Measurements from ENCODE around the gene NTNG2. TPM values are rescaled to one million over a fixed set of nuclear protein-coding genes. Genes with fewer than 3 reads are reported as not detected.

NTNG2 gene
- total RNA-seq, 2 experiments from 2014 or later: 2.2 to 2.4 TPM

DNA sequence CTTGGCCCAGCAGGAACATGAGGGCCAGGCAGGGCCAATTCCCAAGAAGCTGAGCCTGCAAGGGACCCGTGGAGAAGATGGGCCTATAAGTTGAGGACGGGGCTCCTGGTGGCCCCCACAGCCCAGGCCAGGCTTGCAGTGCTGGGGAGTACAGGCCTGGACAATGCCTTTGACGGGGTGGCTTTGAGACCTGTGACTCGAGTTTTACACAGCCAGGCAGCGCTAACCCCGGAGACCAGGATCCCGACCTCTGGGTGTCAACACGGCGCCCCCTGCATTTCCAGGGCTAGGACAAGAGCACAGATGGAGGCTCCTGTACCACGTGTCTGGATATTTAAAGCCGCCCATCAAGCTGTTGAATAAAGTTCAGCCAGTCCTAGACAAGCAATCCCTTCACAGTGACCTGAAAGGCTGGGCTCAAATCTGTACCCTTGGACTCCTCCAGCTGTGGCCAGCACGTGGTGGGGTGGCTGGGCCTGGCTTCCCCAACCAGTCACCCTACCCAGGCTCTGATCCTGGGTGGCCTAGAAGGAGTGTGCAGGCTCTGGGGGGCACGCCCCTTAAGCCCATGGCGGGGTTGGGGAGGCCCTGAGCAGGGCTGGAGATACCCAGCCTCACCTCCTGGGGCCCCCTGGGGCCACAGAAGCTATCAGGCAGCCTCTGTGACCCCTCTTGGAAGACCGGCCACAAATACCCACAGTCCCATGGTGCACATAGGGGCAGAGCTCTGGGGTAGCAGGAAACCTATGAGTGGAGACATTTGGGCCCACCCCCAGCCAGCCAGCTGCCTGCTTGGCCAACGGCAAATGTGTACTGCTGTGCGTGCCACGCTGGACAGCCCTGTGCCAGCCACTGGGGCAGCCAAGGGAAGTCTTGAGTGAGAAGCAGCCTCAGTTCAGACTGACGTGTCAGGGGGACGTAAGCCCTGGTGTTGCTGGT lies 88.7 kb downstream of the NTNG2 start:
- H3K36me3 Mint-ChIP-seq (ENCODE audit: low read depth): no peaks in the 10 kb centered on the region
- H3K4me1 Mint-ChIP-seq (ENCODE audit: low read depth): peaks cover 3% of the 10 kb centered on the region
- ChIA-PET POLR2A (interaction anchor here (1.1 kb wide), 1 partner anchor 9 kb away, joined by 5 read pairs; no protein-coding TSS in a partner anchor), CTCF (interaction anchor here (0.8 to 5.3 kb wide), 5 partner anchors 9 to 488 kb away, joined by 4 to 47 read pairs (median 7); no protein-coding TSS in a partner anchor)
- peaks cover 5% of the 10 kb centered on the region for H3K27me3 Mint-ChIP-seq
- H3K9me3 Mint-ChIP-seq: no peaks in the 10 kb centered on the region
- ATAC-seq: no peak
- intact Hi-C loops (cut with micrococcal nuclease): loop anchor here (5.0 kb wide), 1 partner anchor 488 kb away; no protein-coding TSS in a partner anchor
- DNase-seq: no peak
- no peak overlapping the region for H3K27ac Mint-ChIP-seq
- no peak overlapping the region for H3K4me3 Mint-ChIP-seq
- TF ChIP-seq, protein P1, sequence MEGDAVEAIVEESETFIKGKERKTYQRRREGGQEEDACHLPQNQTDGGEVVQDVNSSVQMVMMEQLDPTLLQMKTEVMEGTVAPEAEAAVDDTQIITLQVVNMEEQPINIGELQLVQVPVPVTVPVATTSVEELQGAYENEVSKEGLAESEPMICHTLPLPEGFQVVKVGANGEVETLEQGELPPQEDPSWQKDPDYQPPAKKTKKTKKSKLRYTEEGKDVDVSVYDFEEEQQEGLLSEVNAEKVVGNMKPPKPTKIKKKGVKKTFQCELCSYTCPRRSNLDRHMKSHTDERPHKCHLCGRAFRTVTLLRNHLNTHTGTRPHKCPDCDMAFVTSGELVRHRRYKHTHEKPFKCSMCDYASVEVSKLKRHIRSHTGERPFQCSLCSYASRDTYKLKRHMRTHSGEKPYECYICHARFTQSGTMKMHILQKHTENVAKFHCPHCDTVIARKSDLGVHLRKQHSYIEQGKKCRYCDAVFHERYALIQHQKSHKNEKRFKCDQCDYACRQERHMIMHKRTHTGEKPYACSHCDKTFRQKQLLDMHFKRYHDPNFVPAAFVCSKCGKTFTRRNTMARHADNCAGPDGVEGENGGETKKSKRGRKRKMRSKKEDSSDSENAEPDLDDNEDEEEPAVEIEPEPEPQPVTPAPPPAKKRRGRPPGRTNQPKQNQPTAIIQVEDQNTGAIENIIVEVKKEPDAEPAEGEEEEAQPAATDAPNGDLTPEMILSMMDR (IDR thresholded peaks at IDR 0.05): no peak

DNA sequence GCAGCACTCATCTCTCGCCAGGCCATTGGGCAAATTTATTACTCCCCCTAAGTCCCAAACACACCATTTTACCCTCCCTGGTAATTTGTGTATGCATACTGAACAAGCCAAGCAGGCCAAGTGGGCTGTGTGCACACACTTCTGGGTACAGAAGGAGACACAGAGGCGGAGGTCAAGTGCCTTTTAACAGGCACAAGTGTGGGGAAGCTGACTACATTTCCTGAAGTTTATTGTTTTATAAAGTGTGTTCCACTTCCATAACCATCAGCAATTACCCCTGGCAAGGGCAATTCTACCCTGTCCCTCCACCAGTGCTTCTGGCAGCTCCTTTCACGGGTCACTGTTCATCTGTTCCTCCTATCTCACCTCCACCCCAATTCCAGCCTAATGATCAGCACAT lies 99.0 kb downstream of the NTNG2 start:
- H3K4me3 Mint-ChIP-seq: no peak overlapping the region

DNA sequence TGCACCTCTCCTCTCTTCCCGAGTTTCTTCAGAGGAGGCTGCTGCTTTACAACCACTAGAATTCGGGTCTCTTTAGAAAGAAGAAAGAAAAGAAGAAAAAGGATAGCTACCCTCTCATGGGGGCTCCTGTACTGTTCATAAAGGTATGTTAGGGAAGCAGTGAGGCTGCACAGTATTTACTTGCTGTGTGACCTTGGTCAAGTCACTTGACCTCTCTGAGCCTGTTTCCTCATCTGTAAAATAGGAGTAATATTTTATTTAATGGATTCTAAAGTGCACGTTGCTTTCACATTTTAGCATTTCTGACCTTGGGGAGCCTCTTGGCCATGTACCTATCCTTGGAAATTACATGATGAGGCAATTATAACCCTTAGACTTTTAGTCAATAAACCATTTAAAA lies 104.2 kb downstream of the NTNG2 start:
- Mint-ChIP-seq H3K27me3 (no peaks in the 10 kb centered on the region), H3K4me1 (ENCODE audit: low read depth) (peaks cover 15% of the 10 kb centered on the region), H3K36me3 (ENCODE audit: low read depth) (peaks cover 52% of the 10 kb centered on the region), H3K9me3 (no peaks in the 10 kb centered on the region), H3K4me3 (no peak overlapping the region), H3K27ac (no peak overlapping the region)
- POLR2A ChIA-PET: interaction anchor here (0.7 kb wide), 1 partner anchor 28 kb away, joined by 3 read pairs; no protein-coding TSS in a partner anchor
- TF ChIP-seq, protein P1 (IDR thresholded peaks at IDR 0.05): no peak
- intact Hi-C loops (cut with micrococcal nuclease): no loop called here
- DNase-seq (no peak), ATAC-seq (no peak)
- CTCF ChIA-PET: no interaction called here

More for the DNA sequence above, 99.0 kb downstream of the NTNG2 start:
- ATAC-seq: no peak
- CTCF ChIA-PET: interaction anchor here (0.9 to 4.4 kb wide), 10 partner anchors 8 to 502 kb away, joined by 3 to 30 read pairs (median 6); no protein-coding TSS in a partner anchor
- Mint-ChIP-seq H3K27ac (no peak overlapping the region), H3K9me3 (no peaks in the 10 kb centered on the region), H3K4me1 (ENCODE audit: low read depth) (peaks cover 11% of the 10 kb centered on the region), H3K27me3 (no peaks in the 10 kb centered on the region), H3K36me3 (ENCODE audit: low read depth) (peaks cover 16% of the 10 kb centered on the region)
- TF ChIP-seq, protein P1 (IDR thresholded peaks at IDR 0.05): no peak
- POLR2A ChIA-PET: interaction anchor here (1.3 kb wide), 1 partner anchor 19 kb away, joined by 3 read pairs; no protein-coding TSS in a partner anchor
- DNase-seq: no peak
- intact Hi-C loops (cut with micrococcal nuclease): no loop called here

DNA sequence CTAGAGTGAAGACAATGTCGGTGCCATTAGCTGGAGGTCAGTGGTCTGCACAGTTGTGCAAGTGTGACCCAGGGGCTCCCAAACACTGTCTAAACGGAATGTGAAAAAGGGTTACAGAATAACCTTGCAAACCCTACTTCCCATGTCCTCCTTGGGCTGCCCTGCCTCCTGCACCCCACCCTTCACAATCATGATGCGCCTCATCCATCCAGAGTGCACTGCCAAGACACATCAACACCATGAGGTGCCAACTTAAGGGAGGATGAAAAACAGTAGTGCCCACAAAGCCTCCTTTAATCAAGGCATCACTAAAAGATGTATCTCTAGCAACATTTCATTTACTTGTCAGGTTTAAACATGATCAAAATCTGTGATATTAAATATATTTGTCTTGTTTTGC lies 105.8 kb downstream of the NTNG2 start:
- Mint-ChIP-seq H3K36me3 (ENCODE audit: low read depth) (peaks cover 56% of the 10 kb centered on the region), H3K27me3 (no peaks in the 10 kb centered on the region), H3K9me3 (no peaks in the 10 kb centered on the region), H3K4me1 (ENCODE audit: low read depth) (peaks cover 13% of the 10 kb centered on the region), H3K27ac (no peak overlapping the region), H3K4me3 (no peak overlapping the region)
- DNase-seq (no peak), ATAC-seq (no peak)
- TF ChIP-seq, protein P1 (IDR thresholded peaks at IDR 0.05): no peak
- ChIA-PET POLR2A (no interaction called here), CTCF (interaction anchor here (1.0 to 2.6 kb wide), 12 partner anchors 8 to 509 kb away, joined by 3 to 26 read pairs (median 6); no protein-coding TSS in a partner anchor)
- intact Hi-C loops (cut with micrococcal nuclease): no loop called here
